Kidney (tissue), 14 donors: ENCODE data around the gene GUK1. TPM values are rescaled to one million over a fixed set of nuclear protein-coding genes. Genes with fewer than 3 reads are reported as not detected.

Experiments
- DNase-seq, 5 donors: peaks; one replicate each; pipeline ENCODE4 v3.0.0-alpha.2; 2013 to 2020
- FAIRE-seq: peaks from 2 replicates; lab custom pipeline; 2012; peaks lifted over from hg19 to GRCh38; lab: Jason Lieb, UNC
- H3K27ac ChIP-seq, 2 donors: one replicate each; pipeline ENCODE4 v1.7.0; 2013; ENCODE audit warnings: low read depth in 2 of 2, low read length in 2 of 2, inconsistent platforms in 1 of 2
- H3K27me3 ChIP-seq: one replicate; pipeline ENCODE4 v1.7.1; 2013; ENCODE audit warnings: low read length, inconsistent platforms; ENCODE audit not compliant: control insufficient read depth, insufficient read depth
- H3K36me3 ChIP-seq, 3 donors: one replicate each; pipeline versions ENCODE4 v1.7.0 to v1.7.1; 2013; ENCODE audit warnings: low read length in 3 of 3, control low read depth in 1 of 3, inconsistent platforms in 1 of 3; ENCODE audit not compliant: insufficient read depth in 3 of 3, control insufficient read depth in 2 of 3
- H3K4me1 ChIP-seq, 3 donors: one replicate each; pipeline versions ENCODE4 v1.7.0 to v1.7.1; 2013; ENCODE audit warnings: low read length in 3 of 3, inconsistent platforms in 1 of 3, low read depth in 1 of 3; ENCODE audit not compliant: control insufficient read depth in 2 of 3, insufficient read depth in 2 of 3
- H3K4me3 ChIP-seq, 3 donors: one replicate each; pipeline versions ENCODE4 v1.7.0 to v1.8.1; 2013; ENCODE audit warnings: low read length in 3 of 3, control low read depth in 1 of 3, inconsistent platforms in 1 of 3
- H3K9ac ChIP-seq, 3 donors: one replicate each; pipeline versions ENCODE4 v1.7.0 to v1.7.1; 2013; ENCODE audit warnings: low read length in 3 of 3, control low read depth in 1 of 3, inconsistent platforms in 1 of 3
- H3K9me3 ChIP-seq, 3 donors: one replicate each; pipeline versions ENCODE4 v1.7.0 to v1.7.1; 2013; ENCODE audit warnings: low read length in 3 of 3, control low read depth in 1 of 3, inconsistent platforms in 1 of 3; ENCODE audit not compliant: control insufficient read depth in 2 of 3, insufficient read depth in 1 of 3
- CTCF ChIP-seq: IDR thresholded peaks from 3 replicates; pipeline ENCODE4 v1.5.1; 2012; ENCODE audit warnings: mild to moderate bottlenecking, moderate library complexity, borderline replicate concordance; ENCODE audit not compliant: insufficient read depth; ENCODE audit errors: extremely low read depth
- intact Hi-C: fragments of 100-400 bp; cut with DNase I; formaldehyde crosslinking; loops from one replicate; pipeline ENCODE4 v1.11.1; 2022
- polyA plus RNA-seq: library from polyadenylated mRNA; stranded (reverse); fragments of 350-450 nt; fragmentation: Illumina TruSeq; extraction: RNeasy Lipid Tissue Mini Kit (QIAGEN cat#74804); gene quantifications from one replicate; pipeline ENCODE4 v1.2.3, GENCODE V29; 2014; ENCODE audit warnings: low read depth, low replicate concordance; ENCODE audit not compliant: insufficient read depth
- total RNA-seq: library from RNA; stranded (reverse); fragmentation: NEBNext Ultra II Directional; extraction: Animal tissue kit (Norgen Biotek cat#: 25700); gene quantifications from one replicate; pipeline ENCODE4 v1.2.1, GENCODE V29; 2021
- donor health status: control.
- donor health status: control.
- donor health status: control.
- donor health status: control.
- donor health status: control.
- donor health status: DM: yes; HTN: yes; CAD: no.
- donor health status: Normal renal cell carcinoma (clear cell type).

The GUK1 gene
- total and polyA plus RNA-seq, 2 donors from 2014 or later: 221 to 410 TPM

- peaks cover 0 to 32% (median 20%) of the 10 kb centered on the region in 3 donors for H3K4me1 ChIP-seq
- intact Hi-C loops: no loop called here
- H3K27ac ChIP-seq: peak overlapping the region; percentile 30 to 94
- peak overlapping the region in 2 of 3 donors; percentile 49 to 83 for H3K9ac ChIP-seq
- H3K4me3 ChIP-seq: peak overlapping the region; percentile 68 to 86 (median 79)
- H3K9me3 ChIP-seq: no peaks in the 10 kb centered on the region
- DNase-seq (peak in 2 of 5 donors; percentile 63 to 86), FAIRE-seq (no peak)
- TF ChIP-seq CTCF: no peak
- peaks cover 0 to 6% (median 0%) of the 10 kb centered on the region in 3 donors for H3K36me3 ChIP-seq
- no peaks in the 10 kb centered on the region for H3K27me3 ChIP-seq
Measured at GRCh38 chr1:228141226-228142044, 1.4 kb downstream of the GUK1 start.

GRCh38 chr1:228142155-228142691, 2.1 kb downstream of the GUK1 start:
- Histone ChIP-seq H3K9me3 (no peaks in the 10 kb centered on the region), H3K4me3 (peak overlapping the region in 2 of 3 donors; percentile 68 to 86), H3K36me3 (peaks cover 0 to 6% (median 0%) of the 10 kb centered on the region in 3 donors), H3K9ac (peak overlapping the region in 1 of 3 donors; percentile 25), H3K27ac (no peak overlapping the region), H3K27me3 (no peaks in the 10 kb centered on the region), H3K4me1 (peaks cover 0 to 32% (median 20%) of the 10 kb centered on the region in 3 donors)
- intact Hi-C loops: no loop called here
- TF ChIP-seq CTCF: no peak
- DNase-seq (peak in 2 of 5 donors; percentile 55 to 79), FAIRE-seq (no peak)

- Histone ChIP-seq H3K27ac (no peak overlapping the region), H3K36me3 (peaks cover 0 to 6% (median 0%) of the 10 kb centered on the region in 3 donors)
Measured at GRCh38 chr1:228142701-228143136, 2.6 kb downstream of the GUK1 start.

More at GRCh38 chr1:228142701-228143136, 2.6 kb downstream of the GUK1 start:
- no peak for FAIRE-seq
- no peaks in the 10 kb centered on the region for H3K9me3 ChIP-seq
- peak in 1 of 5 donors; percentile 30 for DNase-seq
- H3K9ac ChIP-seq: peak overlapping the region in 1 of 3 donors; percentile 34
- TF ChIP-seq CTCF: no peak
- intact Hi-C loops: no loop called here
- peaks cover 0 to 32% (median 20%) of the 10 kb centered on the region in 3 donors for H3K4me1 ChIP-seq
- no peaks in the 10 kb centered on the region for H3K27me3 ChIP-seq
- H3K4me3 ChIP-seq: no peak overlapping the region
